ENCODE data around the gene VSTM2B.

VSTM2B gene

DNA sequence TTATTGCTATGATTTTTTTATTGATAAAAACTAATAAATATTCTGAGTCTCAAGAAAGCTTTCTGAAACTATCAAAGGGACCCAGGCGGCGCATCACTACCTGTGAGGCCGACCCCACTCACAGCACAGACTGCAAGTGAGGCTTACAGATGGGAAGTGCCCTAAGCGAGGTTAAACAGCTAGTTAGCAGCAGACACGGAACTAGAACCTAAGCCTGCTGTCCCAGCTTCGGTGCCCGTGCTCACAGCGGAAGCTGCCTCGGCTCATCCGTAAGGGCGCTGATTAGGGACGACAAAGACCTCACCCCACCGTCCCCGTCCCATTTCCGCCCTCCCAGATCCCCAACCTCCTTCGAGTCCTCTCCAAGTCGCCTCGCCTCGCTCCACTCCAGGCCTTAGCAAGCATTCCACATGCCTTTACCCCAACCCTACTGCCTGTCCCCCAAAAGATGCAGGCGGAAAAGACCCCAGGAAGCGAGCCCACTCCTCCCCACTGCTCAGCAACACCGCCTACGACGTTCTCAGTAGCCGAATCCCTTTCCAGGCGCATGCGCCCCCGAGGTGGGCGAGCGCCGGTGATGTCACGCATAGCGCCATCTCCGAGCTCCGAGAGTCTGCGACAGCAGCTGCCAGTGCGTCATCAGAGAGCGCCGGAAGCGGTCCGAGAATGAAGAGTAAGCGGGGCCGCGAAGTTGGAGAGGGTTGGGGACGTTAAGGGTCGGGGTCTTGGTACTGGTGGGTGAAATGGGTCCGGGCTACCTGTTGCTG lies 80.0 kb downstream of the VSTM2B start, which contains the start of gene POP4:
Gene POP4 (plus strand): TSS at position 631 of the 767 bp plus-strand sequence. CDS start 36 bp downstream, at position 667.
- DNase-seq: peak; percentile 94

DNA sequence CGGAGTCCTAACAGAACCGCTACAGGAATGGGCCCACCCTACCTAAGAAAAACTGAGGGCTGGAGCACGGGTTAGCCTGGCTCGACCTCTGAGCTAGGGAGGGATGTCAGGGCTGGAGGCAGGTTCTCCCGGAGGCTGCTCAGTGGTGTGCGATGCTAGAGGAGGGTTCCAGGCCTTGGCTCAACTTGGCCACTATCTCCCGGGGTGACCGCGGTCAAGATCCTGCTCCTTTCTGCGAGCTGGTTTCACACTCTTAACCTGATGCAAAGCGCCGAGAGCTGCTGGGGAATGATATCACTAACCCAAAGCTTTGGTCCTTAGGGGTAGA lies 80.6 kb downstream of the VSTM2B start:
- no peak for DNase-seq

DNA sequence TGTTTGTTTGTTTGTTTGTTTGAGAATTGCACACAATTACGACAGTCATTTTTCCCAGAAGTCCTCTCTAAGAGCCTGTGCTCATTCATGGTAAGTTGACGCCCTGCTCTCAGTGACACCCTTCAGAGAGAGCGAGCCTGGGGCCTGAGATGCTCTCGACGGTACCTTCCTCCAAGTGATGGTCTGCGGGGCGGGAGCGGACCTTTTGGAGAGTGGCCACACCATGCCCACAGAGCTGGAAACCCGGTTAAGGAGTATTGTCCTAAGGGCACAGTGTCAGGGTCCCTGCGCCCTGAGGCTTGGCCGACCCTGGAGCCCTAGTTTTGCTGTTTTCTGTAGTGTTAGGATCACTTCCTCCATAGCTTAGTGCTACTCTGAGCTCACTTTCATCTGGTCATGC lies 83.8 kb downstream of the VSTM2B start:
- DNase-seq: no peak

DNA sequence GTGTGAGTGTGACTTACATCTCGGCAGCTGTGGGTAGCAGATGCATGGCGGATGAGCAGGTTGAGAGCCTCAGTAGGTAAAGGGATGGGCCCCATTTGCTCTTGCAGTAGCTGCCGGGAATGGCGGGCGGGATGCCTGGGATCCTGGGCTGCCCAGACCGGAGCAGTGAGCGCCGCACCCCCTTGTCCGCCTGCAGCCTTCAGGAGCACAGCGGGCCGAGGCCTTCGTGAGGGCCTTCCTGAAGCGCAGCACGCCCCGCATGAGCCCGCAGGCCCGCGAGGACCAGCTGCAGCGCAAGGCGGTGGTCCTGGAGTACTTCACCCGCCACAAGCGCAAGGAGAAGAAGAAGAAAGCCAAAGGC lies 84.4 kb downstream of the VSTM2B start:
- no peak for DNase-seq

DNA sequence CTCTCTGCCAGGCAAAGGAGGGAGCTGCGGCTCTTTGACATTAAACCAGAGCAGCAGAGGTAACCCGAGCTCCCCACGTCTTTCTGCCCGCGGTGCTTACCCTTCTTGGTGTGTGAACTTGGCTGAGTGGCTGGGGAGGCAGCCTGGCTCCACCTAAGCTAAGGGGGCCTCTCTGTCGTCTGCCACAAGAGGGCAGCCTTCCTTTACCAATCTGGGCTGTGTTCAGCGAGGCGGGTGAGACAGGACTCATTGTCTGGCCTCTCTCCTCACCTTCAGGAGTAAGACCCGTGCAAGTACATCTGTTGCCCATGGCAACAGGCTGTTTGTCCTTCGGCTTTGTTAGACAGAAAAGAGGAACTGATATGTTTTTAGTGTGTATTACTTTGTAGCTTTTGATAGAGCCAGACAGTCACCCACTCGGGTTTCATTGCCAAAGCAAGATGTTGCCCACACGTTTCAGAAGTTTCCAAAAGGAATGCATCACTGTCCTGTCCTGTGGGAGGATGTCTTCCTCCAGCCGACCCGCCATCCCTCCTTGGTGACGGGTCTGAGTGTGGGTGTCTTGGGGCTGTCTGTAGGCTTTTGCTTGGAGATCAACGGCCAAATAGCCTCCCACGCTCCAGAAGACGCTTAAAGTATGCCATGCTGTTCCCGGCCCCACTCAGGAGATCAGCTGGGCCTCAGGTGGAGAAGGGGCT lies 84.9 kb downstream of the VSTM2B start:
- DNase-seq: peak; percentile 35

DNA sequence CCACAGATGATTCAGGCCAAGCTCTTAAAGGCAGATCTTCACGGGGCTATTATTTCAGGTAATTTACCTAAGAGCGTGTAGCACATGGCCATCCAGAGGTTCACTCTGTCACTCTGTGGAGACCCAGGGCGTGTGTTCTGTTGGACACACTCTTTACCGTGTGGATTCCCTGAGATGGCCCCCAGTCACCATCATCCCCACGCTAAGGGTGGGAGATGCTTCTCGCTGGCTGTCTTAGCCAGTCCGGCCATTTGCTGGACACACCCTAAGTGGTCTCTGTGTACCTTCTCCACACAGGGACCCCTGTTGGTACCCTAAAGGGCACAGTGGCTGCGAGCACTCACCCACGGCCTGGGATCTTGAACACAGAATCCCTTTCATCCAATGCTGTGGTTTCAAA lies 86.3 kb downstream of the VSTM2B start:
- DNase-seq: no peak

DNA sequence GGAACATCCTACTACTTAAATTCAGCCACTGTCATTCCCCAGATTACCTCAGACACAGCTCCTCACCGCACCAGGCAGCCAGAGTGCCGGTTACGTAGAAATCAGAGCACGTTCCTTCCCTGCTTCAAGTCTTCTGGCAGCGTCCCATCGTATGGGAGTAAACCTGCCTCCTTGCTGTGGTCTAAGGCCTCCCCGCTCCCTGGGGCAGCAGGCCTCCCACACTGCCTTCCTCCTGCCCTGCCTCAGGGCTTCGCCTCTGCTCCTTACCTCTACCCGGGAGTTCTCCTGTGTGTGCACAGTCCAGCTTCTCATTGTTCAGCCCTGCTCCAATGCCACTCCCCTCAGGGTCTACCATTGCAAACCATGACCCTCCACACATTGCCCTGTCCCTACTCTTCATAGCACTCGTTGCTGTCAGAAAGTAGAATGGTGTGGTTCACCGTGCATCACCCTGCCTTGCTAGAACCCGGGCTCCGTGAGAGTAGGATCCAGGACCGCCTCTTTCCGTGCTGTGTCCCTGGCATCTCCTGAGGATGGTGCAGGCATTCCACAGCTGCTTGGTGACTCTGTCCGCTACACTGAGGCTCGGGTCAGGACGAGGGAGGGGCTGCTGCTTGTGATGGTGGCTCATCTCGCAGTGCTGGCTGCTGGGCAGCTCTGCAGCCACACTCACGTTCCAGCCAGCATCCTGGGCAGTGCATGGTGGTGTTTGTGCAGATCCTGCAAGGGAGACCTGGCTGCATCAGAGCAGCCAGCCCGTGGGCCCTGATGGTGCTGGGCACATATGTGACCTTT lies 87.2 kb downstream of the VSTM2B start:
- DNase-seq: no peak

DNA sequence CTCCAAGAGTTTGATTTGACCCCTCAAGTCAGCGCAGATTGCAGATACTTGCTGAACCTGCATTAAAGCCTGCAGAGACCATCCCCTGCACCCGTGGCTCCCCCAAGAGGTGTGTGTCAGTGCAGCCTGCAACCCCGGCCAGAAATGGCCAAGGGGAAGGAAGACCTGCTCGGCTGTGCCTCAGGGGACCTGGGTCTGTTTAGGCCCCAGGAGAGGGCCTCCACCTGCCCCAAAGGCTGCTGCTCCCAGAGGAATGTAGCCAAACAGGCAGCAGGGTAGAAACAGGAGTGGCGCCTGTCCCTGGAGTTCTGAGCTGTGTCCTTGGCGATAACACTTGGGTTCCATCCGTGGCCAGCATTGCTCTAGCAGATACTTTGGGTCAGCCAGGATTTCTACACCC lies 88.3 kb downstream of the VSTM2B start:
- DNase-seq: no peak
